K562 (cell line): Measurements from ENCODE around the gene KRAS. TPM values are rescaled to one million over a fixed set of nuclear protein-coding genes. Genes with fewer than 3 reads are reported as not detected.

ENCODE experiments used
- HDAC3 ChIP-seq: fragments of 450-650 bp; IDR thresholded peaks from 2 replicates; pipeline ENCODE4 v1.6.1; 2018; ENCODE audit warnings: borderline replicate concordance, mild to moderate bottlenecking, moderate library complexity; ENCODE audit not compliant: partially characterized antibody
- HNRNPLL ChIP-seq: fragments of 200-400 bp; formaldehyde crosslinking; IDR thresholded peaks from 2 replicates; pipeline ENCODE4 v1.6.1; 2017; ENCODE audit warnings: low read length, low read depth, mild to moderate bottlenecking; ENCODE audit not compliant: poor library complexity, severe bottlenecking
- KLF16 ChIP-seq: IDR thresholded peaks from 2 replicates; pipeline ENCODE4 v1.6.1; 2016; ENCODE audit warnings: antibody characterized with exemption
- SMARCA5 ChIP-seq: fragments of 450-650 bp; IDR thresholded peaks from 2 replicates; pipeline ENCODE4 v1.6.1; 2016
- TRIM24 ChIP-seq, 2 experiments: fragments of 450-650 bp; IDR thresholded peaks; 2 replicates each; pipeline ENCODE4 v1.6.1; 2016
- polyA plus RNA-seq, 8 experiments: library from polyadenylated mRNA; depleted of rRNA in 4 of 8; stranded (reverse) in 5 of 8; unstranded in 3 of 8; fragments of >200 nt; fragmentation: Nextera tagmentation in 2 of 8; fragmentation: Illumina TruSeq in 1 of 8; extraction: Ambion mirVana in 2 of 8; extraction: Trizol in 1 of 8; gene quantifications; 2 replicates each; pipeline versions ENCODE4 v1.2.1 to v1.2.3, GENCODE V29; 2011 to 2014; ENCODE audit warnings: inconsistent platforms in 1 of 8, missing spikeins in 1 of 8
- total RNA-seq, 7 experiments: library from RNA; depleted of rRNA in 6 of 7; stranded (reverse); fragments of >200 nt in 6 of 7; fragmentation: Illumina TruSeq in 2 of 7; extraction: Trizol in 2 of 7; gene quantifications; 2 replicates each; pipeline versions ENCODE4 v1.2.1 to v1.2.3, GENCODE V29; 2011 to 2021; ENCODE audit warnings: low replicate concordance in 1 of 7
- TF ChIP-seq, protein P1 (sequence below): fragments of 450-650 bp; formaldehyde crosslinking; IDR thresholded peaks from 2 replicates; pipeline ENCODE4 v1.4.0; 2020; ENCODE audit warnings: mild to moderate bottlenecking, moderate library complexity
- TF ChIP-seq, protein P2 (sequence below), 3 experiments: IDR thresholded peaks in 2 of 3; conservative IDR thresholded peaks in 1 of 3; 2 replicates each; pipeline ENCODE4 v1.5.1; 2011 to 2012; ENCODE audit warnings: low read length in 3 of 3, mild to moderate bottlenecking in 3 of 3, control low read depth in 2 of 3, improper control_type of control experiment in 1 of 3, inconsistent platforms in 1 of 3, low read depth in 1 of 3, mixed read lengths in 1 of 3, moderate library complexity in 1 of 3; ENCODE audit not compliant: insufficient read depth in 2 of 3
- TF ChIP-seq, protein P3 (sequence below): fragments of 450-650 bp; IDR thresholded peaks from 2 replicates; pipeline ENCODE4 v1.6.1; 2016; ENCODE audit warnings: mild to moderate bottlenecking
- TF ChIP-seq, protein P4 (sequence below): IDR thresholded peaks from 2 replicates; pipeline ENCODE4 v1.6.1; 2011; ENCODE audit warnings: borderline replicate concordance, low read depth, mild to moderate bottlenecking, moderate library complexity, low read length; ENCODE audit not compliant: insufficient read depth, poor library complexity, severe bottlenecking

Gene KRAS
- total and polyA plus RNA-seq, 9 of the 15 experiments (the other 6 are each of a cell fraction or from before 2014, with no cell fraction given): 7.2 to 21.2 (median 12.7) TPM

DNA sequence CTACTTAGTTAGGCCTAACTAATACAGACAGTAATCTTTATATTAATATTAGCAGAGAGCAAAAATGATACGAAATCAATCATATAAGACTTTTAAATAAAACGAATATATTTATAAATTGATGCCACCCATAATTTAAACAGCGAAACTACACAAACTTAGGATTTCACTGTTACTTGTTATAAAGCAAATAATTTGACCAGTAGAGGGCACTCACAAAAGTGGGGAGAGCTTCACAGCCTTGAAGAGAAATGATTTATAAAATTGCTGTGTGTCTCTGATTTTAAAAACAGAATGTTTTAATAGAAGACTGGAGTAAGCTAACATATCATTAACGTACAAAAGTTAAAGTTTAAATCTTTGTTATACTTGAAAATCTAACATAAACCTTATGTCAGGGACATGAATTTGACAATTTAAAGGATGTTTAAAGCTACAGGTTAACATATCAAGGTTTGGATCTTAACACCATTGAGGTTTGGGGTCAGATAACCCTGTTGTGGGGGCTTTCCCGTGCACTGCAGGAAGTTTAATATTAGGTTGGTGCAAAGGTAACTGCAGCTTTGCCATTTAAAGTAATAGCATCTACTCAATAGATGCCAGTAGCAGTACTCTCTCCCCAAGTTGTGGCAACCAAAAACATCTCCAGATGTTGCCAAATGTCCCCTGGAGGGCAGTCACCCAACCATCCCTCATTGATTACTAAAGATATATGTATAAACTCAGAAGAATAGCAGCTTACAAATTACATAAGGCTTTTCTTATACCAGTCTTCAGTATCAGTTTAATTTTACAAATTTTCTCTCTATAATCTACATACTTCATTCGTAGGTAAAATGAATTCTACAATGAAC is 9.3 kb downstream of the KRAS start (continued):
- TF ChIP-seq, protein P1, sequence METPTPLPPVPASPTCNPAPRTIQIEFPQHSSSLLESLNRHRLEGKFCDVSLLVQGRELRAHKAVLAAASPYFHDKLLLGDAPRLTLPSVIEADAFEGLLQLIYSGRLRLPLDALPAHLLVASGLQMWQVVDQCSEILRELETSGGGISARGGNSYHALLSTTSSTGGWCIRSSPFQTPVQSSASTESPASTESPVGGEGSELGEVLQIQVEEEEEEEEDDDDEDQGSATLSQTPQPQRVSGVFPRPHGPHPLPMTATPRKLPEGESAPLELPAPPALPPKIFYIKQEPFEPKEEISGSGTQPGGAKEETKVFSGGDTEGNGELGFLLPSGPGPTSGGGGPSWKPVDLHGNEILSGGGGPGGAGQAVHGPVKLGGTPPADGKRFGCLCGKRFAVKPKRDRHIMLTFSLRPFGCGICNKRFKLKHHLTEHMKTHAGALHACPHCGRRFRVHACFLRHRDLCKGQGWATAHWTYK (CRISPR knock-in tag): no peak
- TF ChIP-seq HDAC3 (no peak), HNRNPLL (no peak), SMARCA5 (no peak), KLF16 (peak; percentile 13; the same call in 1 of the 2 replicates), TRIM24 (IDR thresholded peaks at IDR 0.05) (no peak)
- TF ChIP-seq, protein P2, sequence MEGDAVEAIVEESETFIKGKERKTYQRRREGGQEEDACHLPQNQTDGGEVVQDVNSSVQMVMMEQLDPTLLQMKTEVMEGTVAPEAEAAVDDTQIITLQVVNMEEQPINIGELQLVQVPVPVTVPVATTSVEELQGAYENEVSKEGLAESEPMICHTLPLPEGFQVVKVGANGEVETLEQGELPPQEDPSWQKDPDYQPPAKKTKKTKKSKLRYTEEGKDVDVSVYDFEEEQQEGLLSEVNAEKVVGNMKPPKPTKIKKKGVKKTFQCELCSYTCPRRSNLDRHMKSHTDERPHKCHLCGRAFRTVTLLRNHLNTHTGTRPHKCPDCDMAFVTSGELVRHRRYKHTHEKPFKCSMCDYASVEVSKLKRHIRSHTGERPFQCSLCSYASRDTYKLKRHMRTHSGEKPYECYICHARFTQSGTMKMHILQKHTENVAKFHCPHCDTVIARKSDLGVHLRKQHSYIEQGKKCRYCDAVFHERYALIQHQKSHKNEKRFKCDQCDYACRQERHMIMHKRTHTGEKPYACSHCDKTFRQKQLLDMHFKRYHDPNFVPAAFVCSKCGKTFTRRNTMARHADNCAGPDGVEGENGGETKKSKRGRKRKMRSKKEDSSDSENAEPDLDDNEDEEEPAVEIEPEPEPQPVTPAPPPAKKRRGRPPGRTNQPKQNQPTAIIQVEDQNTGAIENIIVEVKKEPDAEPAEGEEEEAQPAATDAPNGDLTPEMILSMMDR (IDR thresholded peaks at IDR 0.05 in 2 of 3, conservative IDR thresholded peaks at IDR 0.05 in 1 of 3; ENCODE audit: insufficient read depth in 2 of 3, low read depth in 1 of 3, low read length in 3 of 3): peak in 2 of 3 experiments; percentile 33 to 67; a peak in 3 of 6 replicates
- TF ChIP-seq, protein P3, sequence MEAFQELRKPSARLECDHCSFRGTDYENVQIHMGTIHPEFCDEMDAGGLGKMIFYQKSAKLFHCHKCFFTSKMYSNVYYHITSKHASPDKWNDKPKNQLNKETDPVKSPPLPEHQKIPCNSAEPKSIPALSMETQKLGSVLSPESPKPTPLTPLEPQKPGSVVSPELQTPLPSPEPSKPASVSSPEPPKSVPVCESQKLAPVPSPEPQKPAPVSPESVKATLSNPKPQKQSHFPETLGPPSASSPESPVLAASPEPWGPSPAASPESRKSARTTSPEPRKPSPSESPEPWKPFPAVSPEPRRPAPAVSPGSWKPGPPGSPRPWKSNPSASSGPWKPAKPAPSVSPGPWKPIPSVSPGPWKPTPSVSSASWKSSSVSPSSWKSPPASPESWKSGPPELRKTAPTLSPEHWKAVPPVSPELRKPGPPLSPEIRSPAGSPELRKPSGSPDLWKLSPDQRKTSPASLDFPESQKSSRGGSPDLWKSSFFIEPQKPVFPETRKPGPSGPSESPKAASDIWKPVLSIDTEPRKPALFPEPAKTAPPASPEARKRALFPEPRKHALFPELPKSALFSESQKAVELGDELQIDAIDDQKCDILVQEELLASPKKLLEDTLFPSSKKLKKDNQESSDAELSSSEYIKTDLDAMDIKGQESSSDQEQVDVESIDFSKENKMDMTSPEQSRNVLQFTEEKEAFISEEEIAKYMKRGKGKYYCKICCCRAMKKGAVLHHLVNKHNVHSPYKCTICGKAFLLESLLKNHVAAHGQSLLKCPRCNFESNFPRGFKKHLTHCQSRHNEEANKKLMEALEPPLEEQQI: no peak
- TF ChIP-seq, protein P4, sequence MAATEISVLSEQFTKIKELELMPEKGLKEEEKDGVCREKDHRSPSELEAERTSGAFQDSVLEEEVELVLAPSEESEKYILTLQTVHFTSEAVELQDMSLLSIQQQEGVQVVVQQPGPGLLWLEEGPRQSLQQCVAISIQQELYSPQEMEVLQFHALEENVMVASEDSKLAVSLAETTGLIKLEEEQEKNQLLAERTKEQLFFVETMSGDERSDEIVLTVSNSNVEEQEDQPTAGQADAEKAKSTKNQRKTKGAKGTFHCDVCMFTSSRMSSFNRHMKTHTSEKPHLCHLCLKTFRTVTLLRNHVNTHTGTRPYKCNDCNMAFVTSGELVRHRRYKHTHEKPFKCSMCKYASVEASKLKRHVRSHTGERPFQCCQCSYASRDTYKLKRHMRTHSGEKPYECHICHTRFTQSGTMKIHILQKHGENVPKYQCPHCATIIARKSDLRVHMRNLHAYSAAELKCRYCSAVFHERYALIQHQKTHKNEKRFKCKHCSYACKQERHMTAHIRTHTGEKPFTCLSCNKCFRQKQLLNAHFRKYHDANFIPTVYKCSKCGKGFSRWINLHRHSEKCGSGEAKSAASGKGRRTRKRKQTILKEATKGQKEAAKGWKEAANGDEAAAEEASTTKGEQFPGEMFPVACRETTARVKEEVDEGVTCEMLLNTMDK: peak; percentile 4
